ENCODE measurements around the gene RNF157.
"Not testable (repeated sequence)": the region's sequence is repeated elsewhere in the genome, so short reads cannot be mapped to it uniquely, and the experiment has no call there.

The RNF157 gene

DNA sequence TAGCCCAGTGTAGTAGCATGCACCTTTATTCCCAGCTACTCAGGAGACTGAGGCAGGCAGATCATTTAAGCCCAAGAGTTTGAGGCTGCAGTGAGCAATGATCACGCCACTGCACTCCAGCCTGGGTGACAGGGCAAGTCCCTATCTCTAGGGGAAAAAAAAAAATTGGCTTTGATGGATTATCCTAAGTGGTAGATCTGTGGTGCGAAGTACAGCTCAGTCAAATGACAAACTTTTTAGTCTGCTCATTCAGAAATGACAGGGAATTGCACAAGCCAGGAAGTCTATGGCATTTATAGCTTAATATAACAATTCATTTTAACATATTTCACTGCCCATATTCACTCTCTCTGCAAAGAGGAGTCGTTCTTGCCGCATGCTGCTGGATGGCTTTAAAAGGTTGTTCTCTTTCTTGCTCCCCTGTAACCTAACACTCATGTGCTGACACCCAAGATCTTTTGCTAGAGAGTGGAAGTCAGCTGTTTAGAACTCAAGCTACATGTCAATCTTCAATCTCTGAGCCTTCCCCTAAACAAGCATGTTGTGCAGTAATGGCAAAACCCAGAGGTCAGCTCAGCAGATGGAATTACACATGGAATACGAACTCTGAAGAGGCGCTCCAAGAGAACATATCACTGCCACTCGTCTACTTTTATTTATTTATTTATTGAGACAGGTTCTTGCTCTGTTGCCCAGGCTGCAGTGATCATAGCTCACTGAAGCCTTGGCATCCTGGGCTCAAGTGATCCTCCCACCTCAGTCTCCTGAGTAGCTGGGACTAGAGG, 32.8 kb downstream of the RNF157 start:
- Histone ChIP-seq H3K9me3 (ENCODE audit: control insufficient read depth in 5 of 5, low read length in 5 of 5) (no peaks in the 10 kb centered on the region), H3K9ac (ENCODE audit: low read length in 5 of 5) (no peak overlapping the region), H3K4me1 (ENCODE audit: control insufficient read depth in 5 of 5, insufficient read depth in 5 of 5, low read length in 5 of 5) (peaks cover 0 to 12% (median 5%) of the 10 kb centered on the region in 5 donors), H3K36me3 (ENCODE audit: control insufficient read depth in 5 of 5, insufficient read depth in 5 of 5, low read length in 5 of 5) (peaks cover 0 to 3% (median 0%) of the 10 kb centered on the region in 5 donors), H3K27me3 (ENCODE audit: control insufficient read depth in 5 of 5, insufficient read depth in 4 of 5, low read length in 5 of 5) (no peaks in the 10 kb centered on the region), H3K27ac (ENCODE audit: low read depth, low read length) (no peak overlapping the region), H3K4me3 (ENCODE audit: low read depth in 1 of 5, low read length in 5 of 5) (no peak overlapping the region)

DNA sequence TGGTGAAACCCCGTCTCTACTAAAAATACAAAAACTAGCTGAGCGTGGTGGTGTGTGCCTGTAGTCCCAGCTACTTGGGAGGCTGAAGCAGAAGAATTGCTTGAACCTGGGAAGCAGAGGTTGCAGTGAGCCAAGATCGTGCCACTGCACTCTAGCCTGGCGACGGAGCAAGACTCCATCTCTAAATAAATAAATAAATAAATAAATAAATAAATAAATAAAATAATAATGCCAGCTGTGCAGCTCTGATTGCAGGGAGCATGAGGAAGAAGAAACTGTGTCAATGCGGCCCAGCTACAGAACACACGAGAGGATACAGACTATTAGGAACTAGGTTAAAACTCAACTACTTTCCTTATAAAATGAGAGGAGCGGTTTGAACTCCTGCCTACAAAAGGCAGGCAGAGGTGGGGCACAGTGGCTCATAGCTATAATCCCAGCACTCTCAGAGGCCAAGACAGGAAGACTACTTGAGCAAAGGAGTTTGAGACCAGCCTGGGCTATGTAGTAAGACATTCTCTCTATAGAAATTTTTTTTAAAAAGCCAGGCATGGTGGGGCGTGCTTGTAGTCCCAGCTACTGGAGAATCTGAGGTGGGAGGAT, 34.6 kb downstream of the RNF157 start:
- H3K27me3 ChIP-seq (ENCODE audit: control insufficient read depth in 5 of 5, insufficient read depth in 4 of 5, low read length in 5 of 5); H3K4me3 ChIP-seq (ENCODE audit: low read depth in 1 of 5, low read length in 5 of 5); H3K27ac ChIP-seq (ENCODE audit: low read depth, low read length); H3K9me3 ChIP-seq (ENCODE audit: control insufficient read depth in 5 of 5, low read length in 5 of 5); H3K36me3 ChIP-seq (ENCODE audit: control insufficient read depth in 5 of 5, insufficient read depth in 5 of 5, low read length in 5 of 5); H3K9ac ChIP-seq (ENCODE audit: low read length in 5 of 5): not testable (repeated sequence)
- peaks cover 0 to 19% (median 5%) of the 10 kb centered on the region in 5 donors for H3K4me1 ChIP-seq (ENCODE audit: control insufficient read depth in 5 of 5, insufficient read depth in 5 of 5, low read length in 5 of 5)

DNA sequence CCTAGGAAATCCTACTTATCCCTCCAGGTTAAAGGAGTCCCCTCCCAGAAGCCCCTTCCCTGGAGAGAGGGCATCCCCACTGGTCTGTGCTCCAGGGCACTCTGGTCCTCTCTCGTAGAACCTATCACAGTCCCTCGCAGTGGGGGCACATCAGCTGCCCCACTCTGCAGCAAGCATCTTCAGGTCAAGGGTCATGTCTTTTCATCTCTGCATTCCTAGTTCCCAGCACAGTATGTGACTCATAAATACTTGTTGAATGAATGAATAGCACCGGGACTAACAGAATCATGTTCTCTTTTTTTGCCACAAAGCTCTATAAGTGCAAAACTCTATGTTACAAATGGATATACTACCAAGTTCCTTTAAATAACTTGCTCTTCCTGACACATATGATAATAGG, 36.0 kb downstream of the RNF157 start:
- Histone ChIP-seq H3K9me3 (ENCODE audit: control insufficient read depth in 5 of 5, low read length in 5 of 5) (no peaks in the 10 kb centered on the region), H3K4me1 (ENCODE audit: control insufficient read depth in 5 of 5, insufficient read depth in 5 of 5, low read length in 5 of 5) (peaks cover 0 to 19% (median 5%) of the 10 kb centered on the region in 5 donors), H3K36me3 (ENCODE audit: control insufficient read depth in 5 of 5, insufficient read depth in 5 of 5, low read length in 5 of 5) (no peaks in the 10 kb centered on the region), H3K27ac (ENCODE audit: low read depth, low read length) (no peak overlapping the region), H3K4me3 (ENCODE audit: low read depth in 1 of 5, low read length in 5 of 5) (no peak overlapping the region), H3K27me3 (ENCODE audit: control insufficient read depth in 5 of 5, insufficient read depth in 4 of 5, low read length in 5 of 5) (no peaks in the 10 kb centered on the region), H3K9ac (ENCODE audit: low read length in 5 of 5) (no peak overlapping the region)

DNA sequence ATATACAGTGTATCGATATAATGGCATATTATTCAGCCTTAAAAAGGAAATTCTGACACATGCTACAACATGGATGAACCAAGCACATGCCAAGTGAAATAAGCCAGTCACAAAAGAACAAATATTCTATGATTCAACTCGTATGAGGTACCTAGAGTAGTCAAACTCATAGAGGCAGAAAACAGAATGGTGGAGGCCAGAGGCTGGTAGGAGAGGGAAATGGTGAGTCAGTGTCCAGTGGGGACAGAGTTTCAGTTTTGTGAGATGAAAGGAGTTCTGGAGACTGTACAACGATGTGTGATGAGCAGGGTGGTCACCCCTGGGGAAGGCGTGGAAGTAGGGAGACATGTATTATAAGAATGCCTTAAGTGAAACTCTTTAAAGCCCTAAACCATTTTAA, 39.9 kb downstream of the RNF157 start:
- H3K9ac ChIP-seq (ENCODE audit: low read length in 5 of 5), result no peak overlapping the region
- no peaks in the 10 kb centered on the region for H3K36me3 ChIP-seq (ENCODE audit: control insufficient read depth in 5 of 5, insufficient read depth in 5 of 5, low read length in 5 of 5)
- peaks cover 3 to 23% (median 14%) of the 10 kb centered on the region in 5 donors for H3K4me1 ChIP-seq (ENCODE audit: control insufficient read depth in 5 of 5, insufficient read depth in 5 of 5, low read length in 5 of 5)
- no peaks in the 10 kb centered on the region for H3K27me3 ChIP-seq (ENCODE audit: control insufficient read depth in 5 of 5, insufficient read depth in 4 of 5, low read length in 5 of 5)
- no peaks in the 10 kb centered on the region for H3K9me3 ChIP-seq (ENCODE audit: control insufficient read depth in 5 of 5, low read length in 5 of 5)
- no peak overlapping the region for H3K27ac ChIP-seq (ENCODE audit: low read depth, low read length)
- H3K4me3 ChIP-seq (ENCODE audit: low read depth in 1 of 5, low read length in 5 of 5), result no peak overlapping the region

DNA sequence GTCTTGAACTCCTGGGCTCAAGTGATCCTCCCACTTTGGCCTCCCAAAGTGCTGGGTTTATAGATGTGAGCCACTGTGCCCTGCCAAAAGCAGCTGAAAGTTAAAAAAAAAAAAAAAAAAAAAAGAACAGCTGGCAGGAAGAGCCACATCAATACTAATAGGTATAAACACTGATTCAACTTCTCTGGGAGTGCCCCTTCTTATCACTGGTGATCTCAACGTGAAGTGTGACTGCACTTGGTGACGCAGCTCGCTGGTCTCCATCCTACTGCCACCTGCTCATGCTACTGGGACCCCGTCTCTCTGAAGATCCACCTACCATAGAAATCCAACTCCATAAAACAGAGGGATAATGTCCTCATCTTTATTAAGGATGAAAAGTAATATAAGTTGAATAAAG, 40.8 kb downstream of the RNF157 start:
- Histone ChIP-seq H3K36me3 (ENCODE audit: control insufficient read depth in 5 of 5, insufficient read depth in 5 of 5, low read length in 5 of 5) (no peaks in the 10 kb centered on the region), H3K27me3 (ENCODE audit: control insufficient read depth in 5 of 5, insufficient read depth in 4 of 5, low read length in 5 of 5) (no peaks in the 10 kb centered on the region), H3K9ac (ENCODE audit: low read length in 5 of 5) (no peak overlapping the region), H3K9me3 (ENCODE audit: control insufficient read depth in 5 of 5, low read length in 5 of 5) (no peaks in the 10 kb centered on the region), H3K4me3 (ENCODE audit: low read depth in 1 of 5, low read length in 5 of 5) (no peak overlapping the region), H3K4me1 (ENCODE audit: control insufficient read depth in 5 of 5, insufficient read depth in 5 of 5, low read length in 5 of 5) (peaks cover 3 to 23% (median 14%) of the 10 kb centered on the region in 5 donors), H3K27ac (ENCODE audit: low read depth, low read length) (no peak overlapping the region)

DNA sequence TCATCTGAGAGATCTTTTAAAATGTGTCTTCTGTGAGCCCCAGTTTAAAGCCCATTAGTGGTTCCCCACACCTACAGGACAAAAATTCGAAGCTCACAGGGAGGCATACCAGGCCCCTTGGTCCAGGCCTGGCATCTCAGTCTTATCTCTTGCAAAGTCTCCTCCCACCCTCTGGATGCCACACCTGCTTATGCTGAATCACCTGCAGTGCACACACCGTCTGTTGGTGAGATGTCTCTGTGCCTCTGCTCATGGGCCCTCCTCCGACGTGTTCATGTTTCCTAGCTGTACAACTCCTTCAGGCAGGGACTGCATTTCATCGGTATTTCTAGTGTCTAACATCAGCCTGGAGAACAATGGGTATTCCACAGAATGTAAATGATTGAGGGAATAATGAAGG, 41.6 kb downstream of the RNF157 start:
- Histone ChIP-seq H3K4me1 (ENCODE audit: control insufficient read depth in 5 of 5, insufficient read depth in 5 of 5, low read length in 5 of 5) (peaks cover 3 to 23% (median 10%) of the 10 kb centered on the region in 5 donors), H3K36me3 (ENCODE audit: control insufficient read depth in 5 of 5, insufficient read depth in 5 of 5, low read length in 5 of 5) (no peaks in the 10 kb centered on the region), H3K4me3 (ENCODE audit: low read depth in 1 of 5, low read length in 5 of 5) (no peak overlapping the region), H3K9me3 (ENCODE audit: control insufficient read depth in 5 of 5, low read length in 5 of 5) (no peaks in the 10 kb centered on the region), H3K27ac (ENCODE audit: low read depth, low read length) (no peak overlapping the region), H3K27me3 (ENCODE audit: control insufficient read depth in 5 of 5, insufficient read depth in 4 of 5, low read length in 5 of 5) (no peaks in the 10 kb centered on the region), H3K9ac (ENCODE audit: low read length in 5 of 5) (no peak overlapping the region)

DNA sequence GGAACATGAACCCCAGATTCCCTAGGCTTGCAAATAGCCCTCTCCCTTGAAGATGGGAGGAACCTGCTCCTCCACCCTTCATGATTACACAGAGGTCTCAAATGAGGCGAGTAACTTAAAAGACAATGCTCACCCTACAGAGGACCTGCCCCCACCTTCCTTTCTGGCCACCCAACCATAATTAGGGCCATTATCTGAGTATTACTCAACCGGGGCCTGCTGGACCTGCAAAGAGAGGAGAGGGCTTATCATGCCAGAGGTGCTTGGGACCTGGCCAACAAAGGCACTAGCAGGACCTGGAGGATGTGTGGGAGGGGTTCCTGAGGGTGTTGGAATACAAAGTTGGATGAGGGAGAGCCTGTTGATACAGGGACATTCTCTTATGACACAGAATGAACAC, 42.4 kb downstream of the RNF157 start:
- H3K27ac ChIP-seq (ENCODE audit: low read depth, low read length), result no peak overlapping the region
- H3K9me3 ChIP-seq (ENCODE audit: control insufficient read depth in 5 of 5, low read length in 5 of 5), result no peaks in the 10 kb centered on the region
- H3K9ac ChIP-seq (ENCODE audit: low read length in 5 of 5), result no peak overlapping the region
- H3K36me3 ChIP-seq (ENCODE audit: control insufficient read depth in 5 of 5, insufficient read depth in 5 of 5, low read length in 5 of 5), result no peaks in the 10 kb centered on the region
- H3K4me3 ChIP-seq (ENCODE audit: low read depth in 1 of 5, low read length in 5 of 5), result no peak overlapping the region
- no peaks in the 10 kb centered on the region for H3K27me3 ChIP-seq (ENCODE audit: control insufficient read depth in 5 of 5, insufficient read depth in 4 of 5, low read length in 5 of 5)
- H3K4me1 ChIP-seq (ENCODE audit: control insufficient read depth in 5 of 5, insufficient read depth in 5 of 5, low read length in 5 of 5), result peaks cover 3 to 23% (median 9%) of the 10 kb centered on the region in 5 donors

DNA sequence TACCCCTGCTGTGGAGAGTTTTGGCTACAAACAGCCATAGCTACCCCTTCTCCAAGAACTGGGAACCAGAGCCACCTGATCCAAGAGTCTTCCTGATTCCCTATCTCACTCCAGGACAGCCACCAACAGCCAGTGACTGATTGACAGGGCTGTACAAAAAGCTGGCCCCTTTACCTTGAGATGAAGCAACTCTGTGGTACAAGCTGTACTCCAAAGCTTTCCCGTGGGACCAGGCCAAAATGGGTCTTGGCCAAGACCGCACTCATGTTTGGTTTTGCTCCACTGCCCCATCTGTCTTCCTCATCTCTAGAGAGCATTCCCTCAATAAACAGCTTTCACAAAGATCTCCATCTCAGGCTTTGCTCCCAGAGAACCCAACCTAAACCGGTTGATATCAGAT, 43.6 kb downstream of the RNF157 start:
- Histone ChIP-seq H3K4me3 (ENCODE audit: low read depth in 1 of 5, low read length in 5 of 5) (no peak overlapping the region), H3K9me3 (ENCODE audit: control insufficient read depth in 5 of 5, low read length in 5 of 5) (no peaks in the 10 kb centered on the region), H3K27me3 (ENCODE audit: control insufficient read depth in 5 of 5, insufficient read depth in 4 of 5, low read length in 5 of 5) (no peaks in the 10 kb centered on the region), H3K36me3 (ENCODE audit: control insufficient read depth in 5 of 5, insufficient read depth in 5 of 5, low read length in 5 of 5) (no peaks in the 10 kb centered on the region), H3K27ac (ENCODE audit: low read depth, low read length) (no peak overlapping the region), H3K4me1 (ENCODE audit: control insufficient read depth in 5 of 5, insufficient read depth in 5 of 5, low read length in 5 of 5) (peaks cover 3 to 18% (median 13%) of the 10 kb centered on the region in 5 donors), H3K9ac (ENCODE audit: low read length in 5 of 5) (no peak overlapping the region)

DNA sequence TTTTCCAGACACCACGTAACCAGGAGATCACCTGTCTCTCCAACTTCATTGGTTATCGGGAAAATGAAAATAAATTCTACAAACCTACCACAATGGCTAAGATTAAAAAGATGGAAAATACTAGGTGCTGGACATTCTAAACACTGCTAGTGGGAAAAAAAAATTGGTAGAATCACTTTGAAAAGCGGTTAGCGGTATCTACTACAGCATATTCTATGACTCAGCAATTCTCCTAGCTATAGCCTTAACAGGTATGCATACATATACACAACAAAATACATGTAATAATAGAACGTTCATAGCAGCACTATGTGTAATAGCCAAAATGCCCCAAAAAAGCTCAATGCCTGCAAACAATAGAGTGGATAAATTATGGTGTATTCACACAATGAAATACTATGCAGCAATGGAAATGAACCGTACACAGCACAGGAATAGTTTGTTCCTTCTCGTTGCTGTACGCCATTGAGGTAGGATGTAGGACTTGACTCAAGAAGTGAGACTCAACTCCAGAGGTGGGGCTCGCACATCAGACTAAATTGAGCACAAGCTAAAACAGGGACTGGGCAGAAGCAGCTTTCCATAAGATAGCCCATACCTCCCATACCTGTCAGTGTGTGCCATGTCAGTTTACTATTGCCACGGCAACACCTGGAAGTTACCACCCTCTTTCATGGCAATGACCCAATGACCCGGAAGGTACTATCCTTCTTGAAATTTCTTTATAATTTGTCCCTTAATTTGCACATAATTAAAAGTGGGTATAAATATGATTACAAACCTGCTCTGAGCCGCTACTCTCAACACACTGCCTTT, 44.8 kb downstream of the RNF157 start:
- H3K9ac ChIP-seq (ENCODE audit: low read length in 5 of 5), result no peak overlapping the region
- no peaks in the 10 kb centered on the region for H3K27me3 ChIP-seq (ENCODE audit: control insufficient read depth in 5 of 5, insufficient read depth in 4 of 5, low read length in 5 of 5)
- peaks cover 3 to 18% (median 13%) of the 10 kb centered on the region in 5 donors for H3K4me1 ChIP-seq (ENCODE audit: control insufficient read depth in 5 of 5, insufficient read depth in 5 of 5, low read length in 5 of 5)
- H3K36me3 ChIP-seq (ENCODE audit: control insufficient read depth in 5 of 5, insufficient read depth in 5 of 5, low read length in 5 of 5), result no peaks in the 10 kb centered on the region
- H3K27ac ChIP-seq (ENCODE audit: low read depth, low read length), result no peak overlapping the region
- no peaks in the 10 kb centered on the region for H3K9me3 ChIP-seq (ENCODE audit: control insufficient read depth in 5 of 5, low read length in 5 of 5)
- H3K4me3 ChIP-seq (ENCODE audit: low read depth in 1 of 5, low read length in 5 of 5), result no peak overlapping the region

DNA sequence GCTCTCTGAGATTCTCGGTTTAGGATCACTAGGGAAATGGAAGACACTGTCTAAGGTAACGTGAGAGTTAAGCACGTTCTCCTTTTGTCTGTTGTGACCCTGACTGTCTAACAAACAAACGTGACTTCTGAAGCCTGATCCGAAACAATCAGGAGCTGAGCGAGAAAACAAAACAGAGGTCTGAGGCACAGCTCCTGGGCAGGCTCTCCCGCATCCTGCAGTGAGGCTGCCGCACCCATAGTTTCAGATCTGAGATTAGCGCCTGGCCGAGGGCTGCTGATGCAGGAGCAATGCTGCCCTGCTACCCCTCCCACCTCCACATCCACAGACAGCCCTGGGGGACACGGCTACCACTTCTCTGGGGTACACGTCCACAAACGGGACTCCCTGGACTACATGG, 46.7 kb downstream of the RNF157 start:
- no peak overlapping the region for H3K9ac ChIP-seq (ENCODE audit: low read length in 5 of 5)
- peaks cover 3 to 18% (median 13%) of the 10 kb centered on the region in 5 donors for H3K4me1 ChIP-seq (ENCODE audit: control insufficient read depth in 5 of 5, insufficient read depth in 5 of 5, low read length in 5 of 5)
- H3K27ac ChIP-seq (ENCODE audit: low read depth, low read length), result no peak overlapping the region
- no peaks in the 10 kb centered on the region for H3K36me3 ChIP-seq (ENCODE audit: control insufficient read depth in 5 of 5, insufficient read depth in 5 of 5, low read length in 5 of 5)
- H3K4me3 ChIP-seq (ENCODE audit: low read depth in 1 of 5, low read length in 5 of 5), result no peak overlapping the region
- no peaks in the 10 kb centered on the region for H3K9me3 ChIP-seq (ENCODE audit: control insufficient read depth in 5 of 5, low read length in 5 of 5)
- no peaks in the 10 kb centered on the region for H3K27me3 ChIP-seq (ENCODE audit: control insufficient read depth in 5 of 5, insufficient read depth in 4 of 5, low read length in 5 of 5)
